RPMI8226 (cell line): ENCODE data around the gene DAZL.

ENCODE experiments used
- DNase-seq: peaks from one replicate; pipeline ENCODE4 v3.0.0-alpha.2; 2015

The DAZL gene

GRCh38 chr3:16589867-16590624 lies 15.2 kb downstream of the DAZL start:
- peak; percentile 31 for DNase-seq

- no peak for DNase-seq
These were observed 16.1 kb downstream of the DAZL start for GRCh38 chr3:16589120-16589519.

- DNase-seq: no peak
These were observed 17.6 kb downstream of the DAZL start for GRCh38 chr3:16587681-16588060.

- no peak for DNase-seq
These were observed 18.1 kb downstream of the DAZL start for GRCh38 chr3:16587047-16587680.

- DNase-seq: no peak
These were observed 20.3 kb downstream of the DAZL start for GRCh38 chr3:16584880-16585279.

- DNase-seq: no peak
These were observed 21.7 kb downstream of the DAZL start for GRCh38 chr3:16583551-16583950.

- no peak for DNase-seq
These were observed 35.1 kb downstream of the DAZL start for GRCh38 chr3:16570113-16570512.

- DNase-seq: no peak
These were observed 36.7 kb downstream of the DAZL start for GRCh38 chr3:16568532-16568931.

GRCh38 chr3:16568115-16568514 lies 37.1 kb downstream of the DAZL start:
- DNase-seq: no peak

- no peak for DNase-seq
These were observed 45.4 kb downstream of the DAZL start for GRCh38 chr3:16559653-16560365.

- DNase-seq: no peak
These were observed 51.1 kb downstream of the DAZL start for GRCh38 chr3:16554126-16554525.

GRCh38 chr3:16552757-16553156 lies 52.5 kb downstream of the DAZL start:
- DNase-seq: no peak

- no peak for DNase-seq
These were observed 53.8 kb downstream of the DAZL start for GRCh38 chr3:16551342-16551976.

- DNase-seq: peak; percentile 72
These were observed 54.4 kb downstream of the DAZL start for GRCh38 chr3:16550676-16551341.

- DNase-seq: no peak
These were observed 54.9 kb downstream of the DAZL start for GRCh38 chr3:16550305-16550675.

GRCh38 chr3:16548721-16549120 lies 56.5 kb downstream of the DAZL start:
- no peak for DNase-seq

- no peak for DNase-seq
These were observed 57.5 kb downstream of the DAZL start for GRCh38 chr3:16547561-16548357.

GRCh38 chr3:16546186-16547010 lies 58.8 kb downstream of the DAZL start:
- DNase-seq: no peak

- no peak for DNase-seq
These were observed 59.6 kb downstream of the DAZL start for GRCh38 chr3:16545413-16546185.

GRCh38 chr3:16543242-16543864 lies 61.9 kb downstream of the DAZL start:
- DNase-seq: no peak
